SK-N-SH treated with all-trans-retinoic acid at 6 μM for 48 hours (cell line): ENCODE results near the gene KRTAP17-1.

Experiments used
- ARNTL ChIP-seq: fragments of 450-650 bp; formaldehyde crosslinking; IDR thresholded peaks from 2 replicates; pipeline ENCODE4 v1.5.0; 2020; ENCODE audit warnings: low read depth, mild to moderate bottlenecking, moderate library complexity, borderline replicate concordance
- BACH2 ChIP-seq: fragments of 250-450 bp; sonication (Bioruptor Pico); IDR thresholded peaks from 2 replicates; pipeline ENCODE4 v1.9.0; 2021; ENCODE audit warnings: mild to moderate bottlenecking, borderline replicate concordance
- CREB5 ChIP-seq: fragments of 250-450 bp; sonication (Bioruptor Pico); IDR thresholded peaks from 2 replicates; pipeline ENCODE4 v1.5.1; 2020; ENCODE audit warnings: low read depth, mild to moderate bottlenecking, moderate library complexity
- CSDC2 ChIP-seq: fragments of 250-450 bp; sonication (Bioruptor Pico); IDR thresholded peaks from 2 replicates; pipeline ENCODE4 v1.5.0; 2020; ENCODE audit warnings: mild to moderate bottlenecking, moderate library complexity
- ISL1 ChIP-seq: fragments of 250-450 bp; sonication (Bioruptor Pico); IDR thresholded peaks from 2 replicates; pipeline ENCODE4 v2.1.2; 2022; ENCODE audit warnings: mild to moderate bottlenecking, moderate library complexity
- OSR1 ChIP-seq: fragments of 250-450 bp; sonication (Bioruptor Pico); IDR thresholded peaks from 2 replicates; pipeline ENCODE4 v1.8.0; 2022; ENCODE audit warnings: moderate library complexity, mild to moderate bottlenecking, inconsistent platforms
- PATZ1 ChIP-seq: fragments of 250-450 bp; sonication (Bioruptor Pico); IDR thresholded peaks from 2 replicates; pipeline ENCODE4 v1.8.0; 2020; ENCODE audit warnings: mild to moderate bottlenecking, moderate library complexity, borderline replicate concordance
- PPARA ChIP-seq: fragments of 250-450 bp; sonication (Bioruptor Pico); IDR thresholded peaks from 2 replicates; pipeline ENCODE4 v1.5.0; 2020; ENCODE audit warnings: mild to moderate bottlenecking, borderline replicate concordance
- RARB ChIP-seq: fragments of 250-450 bp; sonication (Bioruptor Pico); IDR thresholded peaks from 2 replicates; pipeline ENCODE4 v1.8.0; 2021; ENCODE audit warnings: mild to moderate bottlenecking, moderate library complexity
- TSHZ2 ChIP-seq: fragments of 250-450 bp; sonication (Bioruptor Pico); IDR thresholded peaks from 2 replicates; pipeline ENCODE4 v1.5.0; 2020; ENCODE audit warnings: mild to moderate bottlenecking, moderate library complexity
- ZFP3 ChIP-seq: fragments of 250-450 bp; sonication (Bioruptor Pico); IDR thresholded peaks from 2 replicates; pipeline ENCODE4 v1.5.0; 2020; ENCODE audit warnings: mild to moderate bottlenecking, moderate library complexity
- ZFP30 ChIP-seq: fragments of 450-650 bp; formaldehyde crosslinking; IDR thresholded peaks from 2 replicates; pipeline ENCODE4 v1.5.0; 2022; ENCODE audit warnings: mild to moderate bottlenecking, moderate library complexity
- ZNF565 ChIP-seq: fragments of 450-650 bp; formaldehyde crosslinking; conservative IDR thresholded peaks from 2 replicates; pipeline ENCODE4 v1.5.0; 2020; ENCODE audit warnings: low read depth, mild to moderate bottlenecking, moderate library complexity
- ZNF8 ChIP-seq: fragments of 450-650 bp; formaldehyde crosslinking; IDR thresholded peaks from 2 replicates; pipeline ENCODE4 v1.5.0; 2020; ENCODE audit warnings: mild to moderate bottlenecking, moderate library complexity

GRCh38 chr17:41318231-41318630 lies 2.7 kb upstream of the KRTAP17-1 start:
- TF ChIP-seq CSDC2 (CRISPR knock-in tag), result no peak
- TF ChIP-seq PATZ1, result no peak
- TF ChIP-seq ARNTL, result no peak
- TF ChIP-seq ISL1, result no peak
- no peak for TF ChIP-seq ZNF565
- TF ChIP-seq PPARA (CRISPR knock-in tag), result no peak
- no peak for TF ChIP-seq OSR1 (CRISPR knock-in tag)
- no peak for TF ChIP-seq RARB
- TF ChIP-seq TSHZ2 (CRISPR knock-in tag), result no peak
- no peak for TF ChIP-seq CREB5 (CRISPR knock-in tag)
- TF ChIP-seq ZNF8 (CRISPR knock-in tag), result no peak
- TF ChIP-seq ZFP3, result no peak
- no peak for TF ChIP-seq ZFP30
- no peak for TF ChIP-seq BACH2 (CRISPR knock-in tag)
